ENCODE data around the gene LRRC28.

LRRC28 gene

GRCh38 chr15:99250001-99250400 lies 1.3 kb upstream of the LRRC28 start:
- H3F3A ChIP-seq (ENCODE audit: control insufficient read depth, insufficient read depth), result peaks cover 12% of the 10 kb centered on the region
- H3K36me3 ChIP-seq (ENCODE audit: control insufficient read depth, low read length), result peaks cover 5% of the 10 kb centered on the region; the same call in 1 of the 2 replicates
- H3K27ac ChIP-seq (ENCODE audit: low read depth, low read length), result peak overlapping the region; percentile 81; the same call in 1 of the 2 replicates
- H4K20me1 ChIP-seq (ENCODE audit: control insufficient read depth, insufficient read depth, low read depth, low read length), result no peaks in the 10 kb centered on the region
- peaks cover 28% of the 10 kb centered on the region for H3K79me2 ChIP-seq (ENCODE audit: control insufficient read depth, low read length)
- H3K9me2 ChIP-seq (replicated peaks; ENCODE audit: control insufficient read depth, low read length), result no peaks in the 10 kb centered on the region
- H3K27me3 ChIP-seq (ENCODE audit: control insufficient read depth, low read length), result no peaks in the 10 kb centered on the region
- peaks cover 54% of the 10 kb centered on the region for H3K4me1 ChIP-seq (ENCODE audit: control insufficient read depth, low read length)
- H3K4me2 ChIP-seq (ENCODE audit: low read length), result peak overlapping the region; percentile 96
- H3K4me3 ChIP-seq (ENCODE audit: low read length), result peak overlapping the region; percentile 83
- peaks cover 5% of the 10 kb centered on the region; the same call in 1 of the 2 replicates for H3K9me3 ChIP-seq (ENCODE audit: control insufficient read depth, insufficient read depth, low read length)
- TF ChIP-seq CTCF (IDR thresholded peaks at IDR 0.05; ENCODE audit: low read depth, low read length, poor library complexity, severe bottlenecking) (no peak), EZH2phosphoT487 (IDR thresholded peaks at IDR 0.05; ENCODE audit: borderline replicate concordance, low read length) (no peak)

- peaks cover 54% of the 10 kb centered on the region for H3K4me1 ChIP-seq (ENCODE audit: control insufficient read depth, low read length)
- H4K20me1 ChIP-seq (ENCODE audit: control insufficient read depth, insufficient read depth, low read depth, low read length), result no peaks in the 10 kb centered on the region
- peaks cover 5% of the 10 kb centered on the region; the same call in 1 of the 2 replicates for H3K9me3 ChIP-seq (ENCODE audit: control insufficient read depth, insufficient read depth, low read length)
- peak overlapping the region; percentile 81 for H3K27ac ChIP-seq (ENCODE audit: low read depth, low read length)
- H3K4me3 ChIP-seq (ENCODE audit: low read length), result peak overlapping the region; percentile 83
- TF ChIP-seq EZH2phosphoT487 (IDR thresholded peaks at IDR 0.05; ENCODE audit: borderline replicate concordance, low read length), result no peak
- no peak for TF ChIP-seq CTCF (IDR thresholded peaks at IDR 0.05; ENCODE audit: low read depth, low read length, poor library complexity, severe bottlenecking)
- H3K9me2 ChIP-seq (replicated peaks; ENCODE audit: control insufficient read depth, low read length), result no peaks in the 10 kb centered on the region
- peak overlapping the region; percentile 96 for H3K4me2 ChIP-seq (ENCODE audit: low read length)
- H3K36me3 ChIP-seq (ENCODE audit: control insufficient read depth, low read length), result peaks cover 5% of the 10 kb centered on the region; the same call in 1 of the 2 replicates
- peaks cover 12% of the 10 kb centered on the region for H3F3A ChIP-seq (ENCODE audit: control insufficient read depth, insufficient read depth)
- no peaks in the 10 kb centered on the region for H3K27me3 ChIP-seq (ENCODE audit: control insufficient read depth, low read length)
- peaks cover 28% of the 10 kb centered on the region for H3K79me2 ChIP-seq (ENCODE audit: control insufficient read depth, low read length)
Measured at GRCh38 chr15:99250494-99250856, 806 bp upstream of the LRRC28 start.

- peaks cover 5% of the 10 kb centered on the region; the same call in 1 of the 2 replicates for H3K9me3 ChIP-seq (ENCODE audit: control insufficient read depth, insufficient read depth, low read length)
- no peak for TF ChIP-seq CTCF (IDR thresholded peaks at IDR 0.05; ENCODE audit: low read depth, low read length, poor library complexity, severe bottlenecking)
- no peaks in the 10 kb centered on the region for H3K27me3 ChIP-seq (ENCODE audit: control insufficient read depth, low read length)
- H3K9me2 ChIP-seq (replicated peaks; ENCODE audit: control insufficient read depth, low read length), result no peaks in the 10 kb centered on the region
- peaks cover 10% of the 10 kb centered on the region for H3F3A ChIP-seq (ENCODE audit: control insufficient read depth, insufficient read depth)
- no peaks in the 10 kb centered on the region for H4K20me1 ChIP-seq (ENCODE audit: control insufficient read depth, insufficient read depth, low read depth, low read length)
- peaks cover 15% of the 10 kb centered on the region for H3K36me3 ChIP-seq (ENCODE audit: control insufficient read depth, low read length)
- H3K27ac ChIP-seq (ENCODE audit: low read depth, low read length), result peak overlapping the region; percentile 81
- peak overlapping the region; percentile 83 for H3K4me3 ChIP-seq (ENCODE audit: low read length)
- peaks cover 51% of the 10 kb centered on the region for H3K4me1 ChIP-seq (ENCODE audit: control insufficient read depth, low read length)
- peaks cover 28% of the 10 kb centered on the region for H3K79me2 ChIP-seq (ENCODE audit: control insufficient read depth, low read length)
- peak overlapping the region; percentile 76 for H3K4me2 ChIP-seq (ENCODE audit: low read length)
Measured at GRCh38 chr15:99252326-99252725, 1.0 kb downstream of the LRRC28 start.

Measured in DOHH2 (cell line).